Neural progenitor cell (in vitro differentiated cells): ENCODE measurements around the gene VPS35L.

Experiments used
- CTCF ChIP-seq: fragments of 200-600 bp; sonication (generic); IDR thresholded peaks from 2 replicates; pipeline ENCODE4 v1.5.1; 2017; ENCODE audit warnings: antibody characterized with exemption, mild to moderate bottlenecking
- EZH2 ChIP-seq: fragments of 200-600 bp; sonication (generic); IDR thresholded peaks from 2 replicates; pipeline ENCODE4 v1.6.1; 2017; ENCODE audit warnings: antibody characterized with exemption, mild to moderate bottlenecking, moderate library complexity

GRCh38 chr16:19745286-19746010 is 189.9 kb downstream of the VPS35L start:
- TF ChIP-seq CTCF (no peak), EZH2 (no peak)
